SK-N-SH (cell line): ENCODE measurements around the gene HES2.

Experiments
- EP300 ChIP-seq, 2 experiments: IDR thresholded peaks; 2 replicates each; pipeline versions ENCODE4 v1.4.0 to v1.6.1; 2012; ENCODE audit warnings: borderline replicate concordance in 1 of 2, low read depth in 1 of 2, low read length in 1 of 2
- EZH2phosphoT487 ChIP-seq: fragments of 200-600 bp; sonication (generic); IDR thresholded peaks from 2 replicates; pipeline ENCODE4 v1.6.1; 2017; ENCODE audit warnings: low read depth, mixed run types, mild to moderate bottlenecking, antibody characterized with exemption, moderate library complexity, borderline replicate concordance
- GABPA ChIP-seq: IDR thresholded peaks from 2 replicates; pipeline ENCODE4 v1.4.0; 2012; ENCODE audit warnings: low read depth, mild to moderate bottlenecking
- MEF2A ChIP-seq: IDR thresholded peaks from 2 replicates; pipeline ENCODE4 v1.4.0; 2012; ENCODE audit warnings: low read depth, borderline replicate concordance
- MXI1 ChIP-seq: IDR thresholded peaks from 2 replicates; pipeline ENCODE4 v1.6.1; 2012; ENCODE audit warnings: mild to moderate bottlenecking, low read depth, low read length, improper control_type of control experiment
- RAD21 ChIP-seq: IDR thresholded peaks from 2 replicates; pipeline ENCODE4 v1.6.1; 2012; ENCODE audit warnings: mild to moderate bottlenecking, low read length
- SIN3A ChIP-seq: IDR thresholded peaks from 2 replicates; pipeline ENCODE4 v1.6.1; 2012; ENCODE audit warnings: low read depth, mild to moderate bottlenecking, low read length, moderate library complexity, borderline replicate concordance
- TF ChIP-seq, protein P1 (sequence below): fragments of 200-600 bp; sonication (generic); IDR thresholded peaks from 2 replicates; pipeline ENCODE4 v1.6.1; 2017; ENCODE audit warnings: antibody characterized with exemption, mild to moderate bottlenecking, moderate library complexity
- TF ChIP-seq, protein P2 (sequence below): IDR thresholded peaks from 2 replicates; pipeline ENCODE4 v1.4.0; 2012; ENCODE audit warnings: low read depth, borderline replicate concordance
- TF ChIP-seq, protein P3 (sequence below): IDR thresholded peaks from 2 replicates; pipeline ENCODE4 v1.6.1; 2012; ENCODE audit warnings: mild to moderate bottlenecking, low read depth, low read length, moderate library complexity

DNA sequence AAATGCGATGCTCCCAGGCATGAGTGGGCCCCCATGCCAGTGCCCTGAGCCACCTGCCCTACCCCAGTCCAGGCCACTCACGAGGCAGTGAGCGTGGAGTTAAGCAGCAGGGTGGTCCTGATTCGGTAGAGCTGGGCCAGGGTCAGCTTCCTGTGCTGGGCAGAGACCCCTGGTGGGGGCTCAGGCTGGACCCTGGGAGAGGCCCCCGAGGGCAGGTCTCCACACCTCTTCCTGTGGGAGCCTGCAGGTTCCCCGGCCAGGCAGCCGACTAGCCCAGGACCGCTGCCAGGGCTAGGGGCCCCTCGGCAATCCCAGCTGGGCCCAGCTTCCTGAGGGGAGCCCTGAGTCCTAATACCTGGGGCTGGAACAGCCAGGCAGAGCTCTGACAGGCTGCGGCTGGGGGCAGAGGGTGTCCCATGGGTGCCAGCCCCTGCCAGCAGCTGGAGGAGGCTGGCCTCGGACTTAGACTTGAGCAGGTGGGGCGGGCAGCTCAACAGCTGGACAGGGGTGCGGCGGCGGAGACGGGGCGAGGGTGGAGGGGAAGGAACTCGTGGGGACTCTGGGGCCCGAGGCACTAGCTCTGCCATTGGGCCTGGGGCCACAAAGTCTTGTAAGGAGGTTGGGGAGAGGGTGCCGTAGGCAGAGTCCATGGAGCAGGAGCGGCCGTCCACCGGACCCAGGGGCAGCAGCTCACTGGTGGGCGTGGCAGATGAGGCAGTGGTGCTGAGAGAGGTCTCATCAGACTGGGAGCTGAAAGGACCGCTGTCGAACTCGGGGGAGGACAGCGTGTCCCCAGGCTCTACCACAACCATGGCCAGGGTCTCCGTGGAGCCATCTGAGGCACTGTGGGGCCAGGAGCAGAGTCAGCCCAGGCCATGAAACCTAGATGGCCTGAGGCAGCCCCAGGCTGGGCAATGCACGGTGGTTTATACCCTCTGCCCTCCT lies 48.3 kb upstream of the HES2 start:
- TF ChIP-seq MXI1 (no peak), MEF2A (no peak), SIN3A (no peak), EP300 (IDR thresholded peaks at IDR 0.05; ENCODE audit: borderline replicate concordance in 1 of 2, low read depth in 1 of 2, low read length in 1 of 2) (no peak), GABPA (no peak), RAD21 (no peak), EZH2phosphoT487 (no peak)
- TF ChIP-seq, protein P1, sequence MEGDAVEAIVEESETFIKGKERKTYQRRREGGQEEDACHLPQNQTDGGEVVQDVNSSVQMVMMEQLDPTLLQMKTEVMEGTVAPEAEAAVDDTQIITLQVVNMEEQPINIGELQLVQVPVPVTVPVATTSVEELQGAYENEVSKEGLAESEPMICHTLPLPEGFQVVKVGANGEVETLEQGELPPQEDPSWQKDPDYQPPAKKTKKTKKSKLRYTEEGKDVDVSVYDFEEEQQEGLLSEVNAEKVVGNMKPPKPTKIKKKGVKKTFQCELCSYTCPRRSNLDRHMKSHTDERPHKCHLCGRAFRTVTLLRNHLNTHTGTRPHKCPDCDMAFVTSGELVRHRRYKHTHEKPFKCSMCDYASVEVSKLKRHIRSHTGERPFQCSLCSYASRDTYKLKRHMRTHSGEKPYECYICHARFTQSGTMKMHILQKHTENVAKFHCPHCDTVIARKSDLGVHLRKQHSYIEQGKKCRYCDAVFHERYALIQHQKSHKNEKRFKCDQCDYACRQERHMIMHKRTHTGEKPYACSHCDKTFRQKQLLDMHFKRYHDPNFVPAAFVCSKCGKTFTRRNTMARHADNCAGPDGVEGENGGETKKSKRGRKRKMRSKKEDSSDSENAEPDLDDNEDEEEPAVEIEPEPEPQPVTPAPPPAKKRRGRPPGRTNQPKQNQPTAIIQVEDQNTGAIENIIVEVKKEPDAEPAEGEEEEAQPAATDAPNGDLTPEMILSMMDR: no peak
- TF ChIP-seq, protein P2, sequence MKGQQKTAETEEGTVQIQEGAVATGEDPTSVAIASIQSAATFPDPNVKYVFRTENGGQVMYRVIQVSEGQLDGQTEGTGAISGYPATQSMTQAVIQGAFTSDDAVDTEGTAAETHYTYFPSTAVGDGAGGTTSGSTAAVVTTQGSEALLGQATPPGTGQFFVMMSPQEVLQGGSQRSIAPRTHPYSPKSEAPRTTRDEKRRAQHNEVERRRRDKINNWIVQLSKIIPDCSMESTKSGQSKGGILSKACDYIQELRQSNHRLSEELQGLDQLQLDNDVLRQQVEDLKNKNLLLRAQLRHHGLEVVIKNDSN: no peak
- TF ChIP-seq, protein P3, sequence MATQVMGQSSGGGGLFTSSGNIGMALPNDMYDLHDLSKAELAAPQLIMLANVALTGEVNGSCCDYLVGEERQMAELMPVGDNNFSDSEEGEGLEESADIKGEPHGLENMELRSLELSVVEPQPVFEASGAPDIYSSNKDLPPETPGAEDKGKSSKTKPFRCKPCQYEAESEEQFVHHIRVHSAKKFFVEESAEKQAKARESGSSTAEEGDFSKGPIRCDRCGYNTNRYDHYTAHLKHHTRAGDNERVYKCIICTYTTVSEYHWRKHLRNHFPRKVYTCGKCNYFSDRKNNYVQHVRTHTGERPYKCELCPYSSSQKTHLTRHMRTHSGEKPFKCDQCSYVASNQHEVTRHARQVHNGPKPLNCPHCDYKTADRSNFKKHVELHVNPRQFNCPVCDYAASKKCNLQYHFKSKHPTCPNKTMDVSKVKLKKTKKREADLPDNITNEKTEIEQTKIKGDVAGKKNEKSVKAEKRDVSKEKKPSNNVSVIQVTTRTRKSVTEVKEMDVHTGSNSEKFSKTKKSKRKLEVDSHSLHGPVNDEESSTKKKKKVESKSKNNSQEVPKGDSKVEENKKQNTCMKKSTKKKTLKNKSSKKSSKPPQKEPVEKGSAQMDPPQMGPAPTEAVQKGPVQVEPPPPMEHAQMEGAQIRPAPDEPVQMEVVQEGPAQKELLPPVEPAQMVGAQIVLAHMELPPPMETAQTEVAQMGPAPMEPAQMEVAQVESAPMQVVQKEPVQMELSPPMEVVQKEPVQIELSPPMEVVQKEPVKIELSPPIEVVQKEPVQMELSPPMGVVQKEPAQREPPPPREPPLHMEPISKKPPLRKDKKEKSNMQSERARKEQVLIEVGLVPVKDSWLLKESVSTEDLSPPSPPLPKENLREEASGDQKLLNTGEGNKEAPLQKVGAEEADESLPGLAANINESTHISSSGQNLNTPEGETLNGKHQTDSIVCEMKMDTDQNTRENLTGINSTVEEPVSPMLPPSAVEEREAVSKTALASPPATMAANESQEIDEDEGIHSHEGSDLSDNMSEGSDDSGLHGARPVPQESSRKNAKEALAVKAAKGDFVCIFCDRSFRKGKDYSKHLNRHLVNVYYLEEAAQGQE: no peak
